Measurements from ENCODE around the gene BAZ1A. TPM values are rescaled to one million over a fixed set of nuclear protein-coding genes. Genes with fewer than 3 reads are reported as not detected.

BAZ1A gene
- polyA plus RNA-seq: 0.31 and 0.73 TPM in 2 replicates

GRCh38 chr14:34875031-34875922 is at the start of gene BAZ1A:
TSS of gene BAZ1A (minus strand) at chr14:34875360. CDS start at chr14:34874604, 756 bp downstream.

GRCh38 chr14:34714320-34715126 is 160.6 kb downstream of the BAZ1A start, which contains the start of gene CFL2:
TSS of gene CFL2 (minus strand) at chr14:34714593. CDS start at chr14:34714540, 53 bp downstream.

Other genes starting within 250 kb of the BAZ1A start
- 103 and 109 TPM in 2 replicates for gene SNX6, start 245.2 kb downstream of the BAZ1A start, polyA plus RNA-seq
- 213 and 250 TPM in 2 replicates for gene CFL2, start 160.8 kb downstream of the BAZ1A start, polyA plus RNA-seq
- gene SRP54, start 107.6 kb upstream of the BAZ1A start, polyA plus RNA-seq: 51.6 and 69.9 TPM in 2 replicates
- 41.1 and 51.3 TPM in 2 replicates for gene FAM177A1, start 170.9 kb upstream of the BAZ1A start, polyA plus RNA-seq
- gene PPP2R3C, start 246.6 kb upstream of the BAZ1A start, polyA plus RNA-seq: 71.8 and 101 TPM in 2 replicates
- gene PRORP, start 247.2 kb upstream of the BAZ1A start, polyA plus RNA-seq: 19.1 and 26.6 TPM in 2 replicates

Measured in Purkinje cell (primary cell).